GM19455 (cell line): ENCODE results near the gene RRBP1.

Experiments
- ATAC-seq: cut with Tn5 transposase; IDR thresholded peaks from one replicate; pipeline ENCODE4 v1.9.1; 2021; ENCODE audit not compliant: unreplicated experiment

Gene RRBP1

DNA sequence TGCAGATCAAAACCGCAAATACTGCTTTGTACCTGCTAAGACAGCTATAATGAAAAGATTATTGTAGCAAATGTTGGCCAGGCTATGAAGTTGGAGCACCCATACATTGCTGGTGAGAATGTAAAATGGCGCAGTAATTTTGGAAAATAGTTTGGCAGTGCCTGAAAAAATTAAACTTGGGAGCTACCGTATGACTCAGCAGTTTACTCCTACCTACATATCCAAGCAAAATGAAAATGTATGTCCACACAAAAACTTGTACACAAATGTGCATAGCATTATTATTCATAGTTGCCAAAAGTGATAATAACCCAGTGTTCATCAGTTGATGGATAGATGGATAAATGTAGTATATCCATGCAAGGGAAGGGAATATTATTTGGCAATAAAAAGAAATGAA lies 98.9 kb downstream of the RRBP1 start:
- ATAC-seq, result no peak

- no peak for ATAC-seq
Observed at GRCh38 chr20:17580895-17581294, 101.1 kb downstream of the RRBP1 start.

DNA sequence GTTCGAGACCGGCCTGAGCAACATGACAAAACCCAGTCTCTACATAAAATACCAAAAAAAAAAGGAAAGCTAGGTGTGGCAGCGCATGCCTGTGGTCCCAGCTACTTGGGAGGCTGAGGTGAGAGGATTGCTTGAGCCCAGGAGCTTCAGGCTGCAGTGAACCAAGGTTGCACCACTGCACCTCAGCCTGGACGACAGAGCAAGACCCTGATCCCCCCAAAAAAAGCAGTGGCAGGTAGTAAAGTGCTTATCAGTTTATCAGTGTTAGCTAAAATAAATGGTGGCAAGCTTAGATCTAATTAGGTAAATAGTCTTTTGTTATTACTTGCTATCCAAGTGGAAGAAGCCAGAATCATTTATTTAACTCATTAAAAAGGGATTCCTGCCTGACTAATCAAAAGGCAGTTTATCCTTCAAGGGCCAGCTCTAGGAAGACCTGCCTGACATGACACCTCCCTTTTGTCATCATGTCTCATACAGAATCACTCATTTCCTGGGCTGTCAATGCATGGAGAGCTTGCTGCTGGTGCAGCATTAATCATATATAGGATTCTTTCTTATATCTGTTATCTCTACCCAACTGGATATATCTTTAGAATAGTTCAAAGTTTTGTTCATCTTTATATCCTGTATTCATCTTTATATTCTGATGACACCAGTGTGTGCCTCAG lies 102.5 kb downstream of the RRBP1 start:
- no peak for ATAC-seq

DNA sequence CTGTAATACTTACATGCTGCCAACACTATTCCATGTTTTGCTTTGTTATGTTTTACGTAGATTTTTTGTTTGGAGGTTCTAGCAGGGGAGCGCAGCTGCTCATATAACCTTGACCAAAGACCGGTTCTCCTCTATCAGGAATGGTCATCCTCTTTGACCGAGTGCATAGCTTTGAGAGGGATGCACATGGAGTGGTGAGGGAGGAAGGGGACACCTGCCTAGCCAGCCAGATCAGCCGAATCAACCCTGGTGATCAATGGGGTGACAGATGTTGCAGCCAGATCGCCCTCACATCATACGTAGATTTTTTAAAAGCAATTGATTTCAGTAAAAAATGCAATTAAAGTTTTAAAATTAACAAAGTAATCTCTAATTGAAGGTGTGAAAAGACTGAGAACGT lies 105.8 kb downstream of the RRBP1 start:
- no peak for ATAC-seq

DNA sequence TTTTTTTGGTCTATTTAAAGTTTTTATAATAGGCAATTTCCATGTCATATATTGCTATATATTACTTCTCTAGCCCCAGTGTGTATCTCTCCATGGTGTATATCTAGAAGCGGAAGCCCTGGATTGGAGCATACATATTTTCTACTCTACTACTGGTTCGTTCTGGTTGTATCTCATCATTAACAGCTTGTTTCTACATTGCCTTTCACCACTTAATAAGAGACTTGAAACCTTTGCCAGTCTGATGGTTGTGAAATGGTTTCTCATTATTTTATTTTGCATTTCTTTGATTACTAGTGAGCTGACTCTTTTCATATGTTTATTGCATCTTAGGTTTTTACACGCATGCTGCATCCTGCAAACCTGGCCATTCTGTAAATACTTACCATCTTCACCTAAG lies 108.6 kb downstream of the RRBP1 start:
- ATAC-seq, result no peak

- no peak for ATAC-seq
Observed at GRCh38 chr20:17572034-17572638, 109.9 kb downstream of the RRBP1 start.

GRCh38 chr20:17571153-17571527 lies 110.9 kb downstream of the RRBP1 start:
- peak; percentile 38 for ATAC-seq

- ATAC-seq, result peak; percentile 50
Observed at GRCh38 chr20:17570347-17571152, 111.5 kb downstream of the RRBP1 start.

DNA sequence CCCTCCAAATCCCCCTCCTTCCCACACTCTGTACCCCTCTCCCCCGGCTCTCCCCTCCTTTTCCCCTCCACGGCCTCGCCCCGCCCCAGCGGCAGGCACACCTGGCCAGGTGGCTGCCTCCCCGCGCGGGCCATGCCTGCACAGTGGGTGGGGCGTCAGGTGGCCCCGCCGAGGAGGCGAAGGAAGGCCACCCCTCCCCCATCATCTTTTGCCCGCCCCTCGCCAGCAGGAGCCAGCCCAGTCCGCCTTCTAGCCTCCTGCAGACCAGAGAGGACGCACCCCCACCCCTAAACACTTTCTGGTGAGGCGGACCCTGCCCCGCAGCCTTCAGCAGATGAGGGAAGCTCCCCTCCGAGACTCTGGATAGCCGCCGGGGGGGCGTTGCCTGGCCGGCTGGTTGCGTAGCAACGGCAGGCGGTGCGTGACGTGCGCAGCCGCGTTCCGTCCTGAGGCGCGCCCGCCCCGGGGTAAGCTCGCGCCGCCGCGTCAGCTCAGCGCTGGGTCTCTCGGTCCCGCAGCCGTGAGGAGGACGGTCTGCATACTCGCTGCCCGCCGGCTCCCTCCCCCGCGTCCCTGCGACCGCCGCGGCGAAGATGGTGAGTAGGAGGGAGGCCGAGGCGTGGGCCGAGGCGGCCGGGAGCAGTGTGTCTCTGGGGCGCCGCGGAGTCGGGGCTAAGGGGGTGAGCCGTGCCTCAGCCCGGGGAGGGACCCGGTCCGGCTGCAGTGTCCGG lies 112.3 kb downstream of the RRBP1 start, which contains the start of gene DSTN:
Gene DSTN (plus strand): TSS at position 460 of the 731 bp plus-strand sequence. CDS start 134 bp downstream, at position 594.
- peak; percentile 94 for ATAC-seq

- ATAC-seq, result no peak
Observed at GRCh38 chr20:17568972-17569521, 113.0 kb downstream of the RRBP1 start.

DNA sequence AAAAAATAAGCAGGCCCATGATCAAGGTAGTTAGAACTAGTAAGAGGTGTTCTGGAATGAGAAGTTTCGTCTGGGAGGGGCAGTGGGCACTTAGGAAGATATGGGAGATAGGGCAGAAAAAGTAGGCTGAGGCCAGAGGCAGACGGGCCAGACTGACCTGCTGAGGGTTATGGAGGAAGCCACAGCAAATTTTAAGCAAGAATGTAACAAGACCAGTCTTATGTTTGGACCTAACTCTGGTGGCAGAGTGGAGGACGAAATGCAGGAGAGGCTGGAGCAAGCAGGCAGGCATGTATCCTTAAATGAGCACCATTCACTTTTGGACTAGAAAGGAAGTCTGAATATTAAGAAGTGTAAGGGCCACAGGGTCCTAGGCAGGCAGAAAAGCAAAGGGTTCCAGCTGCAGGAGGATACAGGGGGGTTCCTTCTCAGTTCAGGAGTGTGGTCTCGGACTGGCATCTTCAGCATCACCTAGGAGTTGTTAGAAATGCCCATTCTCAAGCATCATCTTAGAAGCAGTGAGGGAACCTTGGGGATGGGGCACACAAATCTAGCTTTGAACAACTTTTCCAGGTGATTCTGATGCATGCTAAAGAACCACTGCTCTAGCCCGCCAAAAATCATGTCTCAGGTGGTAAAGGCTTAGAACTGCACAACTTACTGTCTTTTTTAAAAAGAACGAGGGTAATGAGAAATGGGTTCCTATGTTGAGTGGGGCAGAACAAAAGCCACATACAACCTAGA lies 113.8 kb downstream of the RRBP1 start:
- ATAC-seq, result no peak

- ATAC-seq, result no peak
Observed at GRCh38 chr20:17566345-17566744, 115.7 kb downstream of the RRBP1 start.

DNA sequence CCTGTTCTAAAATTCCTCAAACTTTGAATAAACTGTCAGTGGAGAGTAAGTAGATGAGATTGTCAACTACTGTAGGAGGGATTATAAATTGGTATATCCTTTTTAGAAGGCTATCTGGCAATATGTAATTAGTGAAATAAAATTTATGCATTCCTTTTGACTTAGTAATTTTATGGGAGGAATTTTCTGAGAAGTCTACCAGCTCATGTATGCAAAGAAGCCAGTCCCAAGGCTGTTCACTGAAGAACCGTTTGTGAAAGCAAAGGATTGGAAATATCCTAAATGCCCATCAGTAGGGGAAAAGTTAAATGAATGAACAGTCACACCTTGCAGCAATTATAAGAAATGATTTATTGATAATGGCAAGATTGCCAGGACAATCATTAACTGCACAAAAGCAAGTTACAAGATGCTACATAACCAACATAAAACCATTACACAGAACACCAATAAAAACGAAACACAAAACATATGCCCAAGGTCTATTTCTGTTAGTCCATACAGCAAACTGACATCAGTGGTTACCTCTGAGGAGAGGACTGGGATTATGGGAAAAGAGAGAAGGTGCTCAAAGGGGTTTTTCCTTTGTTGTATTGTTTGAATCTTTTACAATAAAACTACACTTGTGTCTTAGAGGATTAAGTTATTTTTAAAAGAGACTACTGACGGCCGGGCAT lies 116.7 kb downstream of the RRBP1 start:
- ATAC-seq, result no peak
